Activated CD4-positive, alpha-beta T cell treated with anti-CD3 and anti-CD28 coated beads for 48 hours (primary cell): ENCODE measurements around the gene MIAT.

Experiments used
- DNase-seq: peaks from one replicate; pipeline ENCODE4 v3.0.0-alpha.2; 2020

MIAT gene

GRCh38 chr22:26670459-26670858 is 13.1 kb downstream of the MIAT start:
- DNase-seq = no peak

GRCh38 chr22:26671317-26672059 is 14.1 kb downstream of the MIAT start:
- peak; percentile 80 for DNase-seq

- DNase-seq = peak; percentile 28
Observed at GRCh38 chr22:26672060-26672471, 14.7 kb downstream of the MIAT start.

GRCh38 chr22:26672590-26673468 is 15.4 kb downstream of the MIAT start:
- peak; percentile 95 for DNase-seq

- DNase-seq = peak; percentile 62
Observed at GRCh38 chr22:26673486-26673885, 16.1 kb downstream of the MIAT start.

GRCh38 chr22:26674211-26675190 is 17.1 kb downstream of the MIAT start:
- DNase-seq = peak; percentile 38

- no peak for DNase-seq
Observed at GRCh38 chr22:26675687-26676268, 18.4 kb downstream of the MIAT start.

GRCh38 chr22:26677217-26677616 is 19.8 kb downstream of the MIAT start:
- DNase-seq = no peak

GRCh38 chr22:26679003-26679629 is 21.7 kb downstream of the MIAT start:
- peak; percentile 85 for DNase-seq

GRCh38 chr22:26680485-26680884 is 23.1 kb downstream of the MIAT start:
- DNase-seq = no peak

- DNase-seq = no peak
Observed at GRCh38 chr22:26681395-26681821, 24.0 kb downstream of the MIAT start.

- no peak for DNase-seq
Observed at GRCh38 chr22:26684168-26684567, 26.8 kb downstream of the MIAT start.

- DNase-seq = no peak
Observed at GRCh38 chr22:26685601-26686000, 28.2 kb downstream of the MIAT start.

GRCh38 chr22:26687439-26687838 is 30.1 kb downstream of the MIAT start:
- no peak for DNase-seq

GRCh38 chr22:26689513-26690301 is 32.3 kb downstream of the MIAT start:
- no peak for DNase-seq

GRCh38 chr22:26690654-26691376 is 33.4 kb downstream of the MIAT start:
- no peak for DNase-seq

- no peak for DNase-seq
Observed at GRCh38 chr22:26691377-26691716, 34.0 kb downstream of the MIAT start.

- no peak for DNase-seq
Observed at GRCh38 chr22:26692215-26692614, 34.8 kb downstream of the MIAT start.

- no peak for DNase-seq
Observed at GRCh38 chr22:26697151-26697550, 39.8 kb downstream of the MIAT start.

GRCh38 chr22:26700462-26700861 is 43.1 kb downstream of the MIAT start:
- DNase-seq = no peak
